Suprapubic skin (tissue), 3 donors: Measurements from ENCODE around the gene THOC1.

ENCODE experiments used
- POLR2AphosphoS5 ChIP-seq, 3 donors: sonication (generic); formaldehyde crosslinking; IDR thresholded peaks; one replicate each; pipeline ENCODE4 v1.6.1; 2017; ENCODE audit warnings: antibody characterized with exemption in 3 of 3
- TF ChIP-seq, protein P1 (sequence below), 2 donors: fragments of 200-600 bp in 1 of 2; fragments of 450-650 bp in 1 of 2; sonication (generic) in 1 of 2; IDR thresholded peaks; one replicate each; pipeline ENCODE4 v1.5.1; 2016 to 2019; ENCODE audit warnings: antibody characterized with exemption in 2 of 2, mild to moderate bottlenecking in 1 of 2, moderate library complexity in 1 of 2

- TF ChIP-seq, protein P1, sequence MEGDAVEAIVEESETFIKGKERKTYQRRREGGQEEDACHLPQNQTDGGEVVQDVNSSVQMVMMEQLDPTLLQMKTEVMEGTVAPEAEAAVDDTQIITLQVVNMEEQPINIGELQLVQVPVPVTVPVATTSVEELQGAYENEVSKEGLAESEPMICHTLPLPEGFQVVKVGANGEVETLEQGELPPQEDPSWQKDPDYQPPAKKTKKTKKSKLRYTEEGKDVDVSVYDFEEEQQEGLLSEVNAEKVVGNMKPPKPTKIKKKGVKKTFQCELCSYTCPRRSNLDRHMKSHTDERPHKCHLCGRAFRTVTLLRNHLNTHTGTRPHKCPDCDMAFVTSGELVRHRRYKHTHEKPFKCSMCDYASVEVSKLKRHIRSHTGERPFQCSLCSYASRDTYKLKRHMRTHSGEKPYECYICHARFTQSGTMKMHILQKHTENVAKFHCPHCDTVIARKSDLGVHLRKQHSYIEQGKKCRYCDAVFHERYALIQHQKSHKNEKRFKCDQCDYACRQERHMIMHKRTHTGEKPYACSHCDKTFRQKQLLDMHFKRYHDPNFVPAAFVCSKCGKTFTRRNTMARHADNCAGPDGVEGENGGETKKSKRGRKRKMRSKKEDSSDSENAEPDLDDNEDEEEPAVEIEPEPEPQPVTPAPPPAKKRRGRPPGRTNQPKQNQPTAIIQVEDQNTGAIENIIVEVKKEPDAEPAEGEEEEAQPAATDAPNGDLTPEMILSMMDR (IDR thresholded peaks at IDR 0.05) = no peak
- no peak for TF ChIP-seq POLR2AphosphoS5 (IDR thresholded peaks at IDR 0.05)
Measured at GRCh38 chr18:289026-289425, 21.2 kb upstream of the THOC1 start.
